Measurements from ENCODE around the gene DNAJB1.

Gene DNAJB1

GRCh38 chr19:14497228-14497921 is 20.8 kb downstream of the DNAJB1 start:
- FAIRE-seq (no peak), DNase-seq (ENCODE audit: insufficient read length, low spot score) (no peak)

DNA sequence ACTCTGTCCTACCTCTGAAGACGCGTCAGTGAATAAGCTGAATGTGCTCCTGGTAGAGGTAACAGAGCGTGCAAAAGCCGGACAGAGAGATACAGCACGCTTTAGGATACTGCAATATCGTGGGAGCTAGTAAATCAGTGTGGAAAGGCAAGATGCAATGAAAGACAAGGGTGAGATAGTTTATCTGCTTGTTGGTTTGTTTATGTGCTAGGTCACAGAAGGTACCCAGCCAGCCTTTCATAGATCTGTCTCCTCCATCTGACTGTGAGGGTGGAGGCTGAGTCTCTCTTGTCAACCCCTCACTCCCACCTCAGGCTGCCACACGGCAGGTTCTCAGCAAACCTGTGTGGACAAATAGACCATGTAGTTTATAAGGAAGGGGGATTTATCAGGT is 21.4 kb downstream of the DNAJB1 start:
- DNase-seq (ENCODE audit: insufficient read length, low spot score) (no peak), FAIRE-seq (no peak)

- FAIRE-seq (peak; percentile 86), DNase-seq (ENCODE audit: insufficient read length, low spot score) (peak; percentile 98)
Measured at GRCh38 chr19:14496029-14496833, 22.0 kb downstream of the DNAJB1 start, which contains the start of gene GIPC1. Gene GIPC1 (minus strand): TSS chr19:14496127. CDS start chr19:14482976, 13,151 bp downstream.

DNA sequence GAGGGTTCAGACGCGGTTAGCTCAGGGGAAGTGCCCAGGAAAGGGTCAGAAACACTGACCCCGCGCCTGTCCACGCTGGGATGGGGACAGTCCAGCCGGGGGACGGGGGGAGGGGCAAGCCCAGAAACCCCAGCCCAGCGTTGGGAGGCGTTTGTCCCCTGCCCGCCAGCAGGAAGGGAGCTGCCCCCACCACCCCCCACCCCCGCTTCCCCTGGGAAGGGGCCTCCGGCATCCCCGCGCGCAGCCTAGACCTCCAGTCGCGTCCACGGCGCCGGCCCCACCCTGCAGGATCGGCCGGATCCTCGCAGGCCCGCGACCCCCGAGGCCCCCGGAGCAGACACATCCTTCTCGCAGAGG is 22.5 kb downstream of the DNAJB1 start:
- FAIRE-seq (no peak), DNase-seq (ENCODE audit: insufficient read length, low spot score) (no peak)

- FAIRE-seq (no peak), DNase-seq (ENCODE audit: insufficient read length, low spot score) (no peak)
Measured at GRCh38 chr19:14494910-14495671, 23.1 kb downstream of the DNAJB1 start.

- FAIRE-seq (no peak), DNase-seq (ENCODE audit: insufficient read length, low spot score) (no peak)
Measured at GRCh38 chr19:14494411-14494810, 23.8 kb downstream of the DNAJB1 start.

DNA sequence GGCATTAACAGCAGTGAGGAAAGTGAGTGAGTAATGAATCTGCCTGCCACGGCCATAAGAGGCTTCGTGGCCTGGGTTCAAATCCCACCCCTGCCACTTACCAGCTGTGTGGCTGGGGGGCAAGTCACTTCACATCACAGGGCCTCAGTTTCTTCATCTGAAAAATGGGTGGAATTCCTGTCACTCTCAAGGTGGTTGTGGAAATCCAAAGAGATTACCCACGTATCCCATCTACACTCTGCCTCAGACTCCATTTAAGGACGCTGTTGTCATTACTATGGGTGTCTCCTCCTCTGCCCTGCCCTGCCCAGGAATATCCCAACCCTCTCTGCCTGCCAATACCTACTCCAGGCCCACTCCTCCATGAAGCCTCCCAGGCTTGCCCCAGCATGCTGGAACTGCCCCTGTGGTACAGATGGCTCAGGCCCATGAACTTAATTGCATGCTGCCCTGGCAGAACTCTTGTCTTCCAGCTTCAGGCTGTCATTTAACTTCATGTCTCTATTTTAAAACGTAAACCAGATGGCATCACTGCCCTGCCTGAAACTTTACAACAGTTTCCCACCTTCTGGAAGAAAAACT is 25.4 kb downstream of the DNAJB1 start:
- no peak for DNase-seq (ENCODE audit: insufficient read length, low spot score)
- no peak for FAIRE-seq

DNA sequence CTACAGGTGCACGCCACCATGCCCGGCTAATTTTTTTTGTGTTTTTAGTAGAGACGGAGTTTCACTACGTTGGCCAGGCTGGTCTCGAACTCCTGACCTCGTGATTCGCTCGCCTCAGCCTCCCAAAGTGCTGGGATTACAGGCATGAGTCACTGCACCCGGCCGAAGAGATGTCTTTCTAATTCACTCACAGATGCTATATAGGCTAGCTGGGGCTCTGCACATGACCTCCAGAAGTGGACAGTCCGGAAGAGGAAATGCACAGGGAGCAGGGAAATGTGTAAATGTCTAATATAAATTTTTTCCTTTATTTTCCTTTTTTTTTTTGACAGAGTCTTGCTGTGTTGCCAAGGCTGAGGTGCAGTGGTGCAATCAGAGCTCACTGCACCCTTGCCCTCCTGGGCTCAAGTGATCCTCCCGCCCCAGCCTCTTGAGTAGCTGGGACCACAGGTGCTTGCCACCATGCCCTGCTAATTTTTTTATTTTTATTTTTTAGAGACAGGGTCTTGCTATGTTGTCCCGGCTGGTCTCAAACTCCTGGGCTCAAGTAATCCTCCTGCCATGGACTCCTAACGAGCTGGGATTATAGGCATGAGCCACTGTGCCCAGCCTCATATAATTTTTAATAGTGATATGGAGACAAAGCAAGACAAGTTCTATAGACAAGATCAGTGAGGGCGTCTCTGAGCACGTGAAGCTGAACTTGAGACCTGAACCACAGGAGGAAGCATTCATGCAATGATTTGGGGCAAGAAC is 30.6 kb downstream of the DNAJB1 start:
- FAIRE-seq (no peak), DNase-seq (ENCODE audit: insufficient read length, low spot score) (no peak)

GRCh38 chr19:14482172-14482941 is 35.8 kb downstream of the DNAJB1 start:
- no peak for FAIRE-seq
- DNase-seq (ENCODE audit: insufficient read length, low spot score): no peak

- FAIRE-seq (no peak), DNase-seq (ENCODE audit: insufficient read length, low spot score) (no peak)
Measured at GRCh38 chr19:14480700-14481079, 37.5 kb downstream of the DNAJB1 start.

- peak; percentile 14 for FAIRE-seq
- peak; percentile 91 for DNase-seq (ENCODE audit: insufficient read length, low spot score)
Measured at GRCh38 chr19:14479975-14480699, 38.1 kb downstream of the DNAJB1 start.

DNA sequence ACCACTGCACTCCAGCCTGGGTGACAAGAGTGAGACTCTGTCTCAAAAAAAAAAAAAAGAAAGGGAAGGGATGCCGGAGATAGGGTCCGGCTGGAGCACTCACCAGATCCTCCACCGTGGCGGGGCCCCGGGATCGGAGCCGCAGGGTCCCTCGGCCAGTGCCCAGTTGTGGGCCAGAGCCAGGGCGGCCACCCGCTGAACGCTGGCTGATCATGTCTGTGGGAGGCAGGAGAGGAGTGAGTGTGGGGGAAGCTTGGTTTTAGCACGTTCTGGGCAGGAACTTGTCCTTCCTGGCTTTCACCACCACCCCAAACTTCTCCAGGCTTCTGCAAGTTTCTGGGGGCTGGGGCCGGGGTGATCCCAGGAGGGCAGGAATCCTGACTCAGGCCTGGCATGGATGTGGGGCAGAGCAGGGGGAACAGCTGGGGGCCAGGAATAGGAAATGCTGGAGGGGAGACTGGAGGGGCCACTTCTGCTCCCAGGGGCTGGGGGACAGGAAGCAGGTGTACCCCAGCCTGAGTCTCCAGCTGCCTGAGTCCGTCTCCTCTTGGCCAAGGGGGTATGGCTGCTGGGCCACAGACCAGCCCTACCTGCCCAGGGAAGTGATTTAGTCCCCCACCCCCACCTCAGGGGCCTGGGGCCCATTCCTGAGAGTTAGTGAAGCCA is 38.8 kb downstream of the DNAJB1 start:
- no peak for DNase-seq (ENCODE audit: insufficient read length, low spot score)
- no peak for FAIRE-seq

GRCh38 chr19:14478113-14478545 is 40.1 kb downstream of the DNAJB1 start:
- FAIRE-seq: no peak
- no peak for DNase-seq (ENCODE audit: insufficient read length, low spot score)

DNA sequence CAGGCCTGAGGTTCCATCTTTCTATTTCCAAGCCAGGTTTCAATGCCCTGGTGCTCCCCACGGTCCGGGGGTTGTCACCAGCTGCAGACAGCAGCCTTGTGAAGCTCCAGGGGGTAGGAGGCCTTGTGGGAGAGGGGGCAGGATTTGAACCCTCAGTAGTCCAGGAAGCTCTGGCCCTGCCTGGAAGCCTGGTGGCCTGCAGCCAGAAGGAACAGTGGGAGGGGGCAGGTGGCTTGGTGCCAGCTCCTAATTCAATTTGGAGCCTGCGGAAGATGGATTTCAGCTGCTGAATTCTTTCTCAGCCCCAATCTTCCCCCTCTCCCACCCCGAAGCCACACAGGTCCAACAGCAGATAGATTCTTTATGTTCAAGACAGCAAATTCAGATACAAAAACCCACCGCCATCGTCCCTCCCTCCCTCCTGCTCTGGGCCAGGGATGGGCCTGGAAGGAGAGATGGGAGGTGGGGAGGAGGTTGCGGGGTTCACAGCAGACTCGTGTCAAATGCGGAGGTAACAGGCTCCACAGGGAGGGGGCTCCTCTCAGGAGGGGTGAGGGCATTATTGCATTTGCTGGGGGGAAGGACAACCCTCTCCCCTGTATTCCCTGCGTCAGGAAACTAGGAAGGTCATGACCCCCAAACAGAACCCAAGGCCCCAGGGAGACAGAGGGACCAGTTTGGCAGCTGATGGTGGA is 40.6 kb downstream of the DNAJB1 start:
- DNase-seq (ENCODE audit: insufficient read length, low spot score) (no peak), FAIRE-seq (no peak)

DNA sequence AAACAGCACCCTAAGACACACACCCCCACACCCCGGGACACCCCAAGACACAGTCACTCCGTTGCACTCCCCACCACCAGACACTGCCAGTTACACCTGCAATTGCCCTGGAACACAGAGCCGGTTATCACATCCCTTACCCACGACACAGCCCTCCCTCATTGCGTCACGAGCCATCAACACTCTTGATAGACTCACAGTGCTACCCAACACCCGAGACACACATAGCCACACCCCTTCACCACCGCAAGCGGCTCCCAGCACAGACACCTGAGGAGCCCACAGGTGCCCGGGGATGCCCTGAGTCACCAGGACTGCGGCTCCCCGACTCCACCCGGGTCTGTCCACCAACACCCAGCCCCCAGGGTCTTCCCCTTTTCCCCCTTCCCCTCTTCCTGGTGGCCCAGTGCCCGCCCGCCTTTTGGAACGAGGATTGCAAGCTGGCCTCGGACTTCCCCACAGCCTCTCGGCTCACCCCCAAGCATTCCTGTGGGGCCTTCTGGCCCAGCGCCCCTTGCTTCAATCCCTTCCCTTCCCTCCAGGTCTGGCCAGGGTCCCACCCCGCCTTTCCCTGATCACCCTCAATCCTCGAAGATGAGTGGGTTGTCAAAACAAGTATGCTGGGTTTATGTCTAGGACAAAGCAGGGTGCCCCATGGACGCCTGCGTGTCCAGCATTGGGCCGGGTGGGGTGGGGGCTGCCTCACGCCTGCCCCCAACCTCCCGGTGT is 41.4 kb downstream of the DNAJB1 start:
- no peak for FAIRE-seq

GRCh38 chr19:14476327-14476672 is 41.9 kb downstream of the DNAJB1 start:
- FAIRE-seq: no peak
- no peak for DNase-seq (ENCODE audit: insufficient read length, low spot score)

More for the DNA sequence above, 41.4 kb downstream of the DNAJB1 start:
- no peak for DNase-seq (ENCODE audit: insufficient read length, low spot score)

Measured in GM19239 (cell line).